K562 (cell line): ENCODE data around the gene WDR13. TPM values are rescaled to one million over a fixed set of nuclear protein-coding genes. Genes with fewer than 3 reads are reported as not detected.
A peak's percentile ranks its signal among the peaks of the same experiment; 100 is the strongest.

Experiments
- ATAC-seq: fragments of 200-7000 bp; cut with Tn5 transposase; 3 replicates; pipeline ENCODE4 v1.9.1; 2020; ENCODE audit warnings: moderate library complexity
- BruUV-seq: library from RNA; stranded (reverse); fragments of 400-500 nt; replicated peaks from 2 replicates; lab custom pipeline; 2021; lab: Mats Ljungman, UMichigan
- CTCF ChIA-PET: fragments of 300-600 bp; formaldehyde crosslinking; extraction: SDS; loops from one replicate; lab custom pipeline; 2021; ENCODE audit warnings: low intra/inter-chr PET ratio; lab: Yijun Ruan, JAX
- POLR2A ChIA-PET: fragments of 300-600, 350-650 bp; sonication (Branson Sonifier 250); formaldehyde crosslinking; extraction: SDS; loops from one replicate; lab custom pipeline; 2021; ENCODE audit warnings: antibody characterized with exemption, inconsistent platforms; lab: Yijun Ruan, JAX
- DNase-seq, 4 experiments: peaks; one replicate each; pipeline versions ENCODE4 v3.0.0 to v3.0.0-alpha.2; 2011 to 2018; ENCODE audit warnings: low spot score in 3 of 4, mixed read lengths in 3 of 4; ENCODE audit errors: extremely low read depth in 1 of 4
- FAIRE-seq: peaks from 2 replicates; lab custom pipeline; 2011; peaks lifted over from hg19 to GRCh38; lab: Jason Lieb, UNC
- H2AFZ ChIP-seq: 2 replicates; pipeline ENCODE4 v1.6.0; 2011; ENCODE audit warnings: low read depth, low read length, control low read depth, inconsistent platforms
- H3K27ac ChIP-seq: fragments of 200-600 bp; 3 replicates; pipeline ENCODE4 v1.8.0; 2011; ENCODE audit warnings: low read depth, mild to moderate bottlenecking, control low read depth, inconsistent platforms, low read length, moderate library complexity, mixed read lengths; ENCODE audit errors: extremely low read depth
- H3K27me3 ChIP-seq, 2 experiments: fragments of 300-600 bp in 1 of 2; 2 replicates in 1 of 2; 3 replicates in 1 of 2; pipeline versions ENCODE4 v1.6.0 to v1.8.0; 2011; ENCODE audit warnings: inconsistent platforms in 2 of 2, low read length in 2 of 2, mild to moderate bottlenecking in 1 of 2, mixed read lengths in 1 of 2, moderate library complexity in 1 of 2; ENCODE audit not compliant: control insufficient read depth in 2 of 2, insufficient read depth in 2 of 2
- H3K36me3 ChIP-seq: fragments of 300-600 bp; 3 replicates; pipeline ENCODE4 v1.8.0; 2011; ENCODE audit warnings: mild to moderate bottlenecking, low read length, inconsistent platforms; ENCODE audit not compliant: control insufficient read depth, insufficient read depth
- H3K4me1 ChIP-seq, 2 experiments: fragments of 200-600 bp in 1 of 2; replicated peaks in 1 of 2; 2 replicates in 1 of 2; 3 replicates in 1 of 2; pipeline versions ENCODE4 v1.5.1 to v1.8.0; 2011; ENCODE audit warnings: inconsistent platforms in 2 of 2, low read length in 2 of 2, mild to moderate bottlenecking in 1 of 2, mixed read lengths in 1 of 2, moderate library complexity in 1 of 2; ENCODE audit not compliant: control insufficient read depth in 2 of 2, insufficient read depth in 2 of 2
- H3K4me2 ChIP-seq: 2 replicates; pipeline ENCODE4 v1.6.1; 2011; ENCODE audit warnings: low read length, control low read depth, inconsistent platforms, mixed read lengths; ENCODE audit not compliant: insufficient read depth
- H3K4me3 ChIP-seq: fragments of 200-600 bp; sonication (generic), shearing (Covaris generic); 2 replicates; pipeline ENCODE4 v1.5.1; 2016; ENCODE audit warnings: control low read depth, inconsistent platforms
- H3K79me2 ChIP-seq: fragments of 200-600 bp; 3 replicates; pipeline ENCODE4 v1.8.0; 2011; ENCODE audit warnings: low read length, inconsistent platforms; ENCODE audit not compliant: control insufficient read depth, insufficient read depth
- H3K9ac ChIP-seq, 2 experiments: 2 replicates each; pipeline versions ENCODE4 v1.6.0 to v1.6.1; 2011; ENCODE audit warnings: low read depth in 2 of 2, low read length in 2 of 2, control low read depth in 1 of 2, inconsistent platforms in 1 of 2, mild to moderate bottlenecking in 1 of 2, mixed read lengths in 1 of 2; ENCODE audit not compliant: insufficient read depth in 1 of 2
- H3K9me1 ChIP-seq: one replicate; pipeline ENCODE4 v1.6.0; 2011; ENCODE audit warnings: inconsistent platforms, mild to moderate bottlenecking, low read length, moderate library complexity; ENCODE audit not compliant: control insufficient read depth, insufficient read depth
- H3K9me3 ChIP-seq: replicated peaks from 2 replicates; pipeline ENCODE4 v1.5.1; 2011; ENCODE audit warnings: low read depth, low read length, inconsistent platforms; ENCODE audit not compliant: control insufficient read depth, insufficient read depth
- H4K20me1 ChIP-seq: replicated peaks from 2 replicates; pipeline ENCODE4 v1.6.1; 2011; ENCODE audit warnings: low read length, inconsistent platforms, mixed read lengths; ENCODE audit not compliant: control insufficient read depth, insufficient read depth
- FOXP4 ChIP-seq: sonication (generic); formaldehyde crosslinking; IDR thresholded peaks from 2 replicates; pipeline ENCODE4 v1.8.0; 2022; ENCODE audit warnings: mild to moderate bottlenecking, missing genetic modification reagents, borderline replicate concordance
- HMG20A ChIP-seq: fragments of 450-650 bp; formaldehyde crosslinking; conservative IDR thresholded peaks from 2 replicates; pipeline ENCODE4 v1.4.0; 2020; ENCODE audit warnings: mild to moderate bottlenecking, mixed read lengths
- MAZ ChIP-seq, 2 experiments: fragments of 450-650 bp in 1 of 2; sonication (generic) in 1 of 2; formaldehyde crosslinking; IDR thresholded peaks in 1 of 2; conservative IDR thresholded peaks in 1 of 2; 2 replicates each; pipeline versions ENCODE4 v1.4.0 to v1.5.0; 2020; ENCODE audit warnings: mild to moderate bottlenecking in 1 of 2, missing genetic modification reagents in 1 of 2
- NCOA1 ChIP-seq: fragments of 450-650 bp; IDR thresholded peaks from 2 replicates; pipeline ENCODE4 v1.6.1; 2016; ENCODE audit warnings: low read depth
- NUFIP1 ChIP-seq: fragments of 450-650 bp; IDR thresholded peaks from 2 replicates; pipeline ENCODE4 v1.6.1; 2018; ENCODE audit not compliant: partially characterized antibody
- POLR2AphosphoS5 ChIP-seq: IDR thresholded peaks from 2 replicates; pipeline ENCODE4 v1.6.1; 2011; ENCODE audit warnings: mild to moderate bottlenecking, low read depth, low read length, moderate library complexity; ENCODE audit not compliant: control insufficient read depth, insufficient read depth
- POLR2G ChIP-seq: fragments of 200-400 bp; formaldehyde crosslinking; IDR thresholded peaks from 2 replicates; pipeline ENCODE4 v1.6.1; 2017; ENCODE audit warnings: low read depth, mild to moderate bottlenecking, antibody characterized with exemption, low read length, moderate library complexity
- RBFOX2 ChIP-seq: fragments of 200-400 bp; formaldehyde crosslinking; IDR thresholded peaks from 2 replicates; pipeline ENCODE4 v1.6.1; 2017; ENCODE audit warnings: low read depth, mild to moderate bottlenecking, low read length, moderate library complexity
- SMAD3 ChIP-seq: fragments of 450-650 bp; formaldehyde crosslinking; conservative IDR thresholded peaks from 2 replicates; pipeline ENCODE4 v1.4.0; 2020; ENCODE audit warnings: mild to moderate bottlenecking
- YY1 ChIP-seq, 3 experiments: IDR thresholded peaks; 2 replicates each; pipeline ENCODE4 v1.6.1; 2011; ENCODE audit warnings: low read length in 2 of 3, mild to moderate bottlenecking in 2 of 3, moderate library complexity in 2 of 3, borderline replicate concordance in 1 of 3, control low read depth in 1 of 3, low read depth in 1 of 3; ENCODE audit not compliant: insufficient read depth in 3 of 3, insufficient replicate concordance in 2 of 3, control insufficient read depth in 1 of 3, insufficient read length in 1 of 3; ENCODE audit errors: extremely low read depth in 1 of 3
- ZNF184 ChIP-seq: sonication (generic); formaldehyde crosslinking; IDR thresholded peaks from 2 replicates; pipeline ENCODE4 v1.5.0; 2020; ENCODE audit warnings: missing genetic modification reagents
- ZNF589 ChIP-seq: fragments of 200-800 bp; sonication (Bioruptor generic); IDR thresholded peaks from 2 replicates; pipeline ENCODE4 v1.6.1; 2016; ENCODE audit warnings: low read depth, missing genetic modification characterization, missing compliant biosample characterization
- ZNF644 ChIP-seq: fragments of 200-800 bp; sonication (Bioruptor generic); IDR thresholded peaks from 2 replicates; pipeline ENCODE4 v1.6.1; 2016; ENCODE audit warnings: low read depth, missing genetic modification characterization, missing compliant biosample characterization
- whole genome bisulfite sequencing: fragments of 100-300 bp; shearing (Covaris generic); methylation state at CpG from one replicate; pipeline ENCODE4 v1.1.6; 2016; ENCODE audit warnings: low coverage, mixed read lengths; ENCODE audit not compliant: insufficient coverage; ENCODE audit errors: missing lambda C conversion rate; 5-methylcytosine and 5-hydroxymethylcytosine counted together
- in situ Hi-C: fragments of 300-500 bp; cut with MboI; formaldehyde crosslinking; loops from 4 replicates; pipeline ENCODE4 v1.15.0; 2018; ENCODE audit warnings: inconsistent platforms, mixed read lengths
- intact Hi-C: fragments of 100-400 bp; cut with micrococcal nuclease; formaldehyde crosslinking; loops from 2 replicates; pipeline ENCODE4 v1.14.2; 2022
- polyA plus RNA-seq, 8 experiments: library from polyadenylated mRNA; depleted of rRNA in 4 of 8; stranded (reverse) in 5 of 8; unstranded in 3 of 8; fragments of >200 nt; fragmentation: Nextera tagmentation in 2 of 8; fragmentation: Illumina TruSeq in 1 of 8; extraction: Ambion mirVana in 2 of 8; extraction: Trizol in 1 of 8; gene quantifications; 2 replicates each; pipeline versions ENCODE4 v1.2.1 to v1.2.3, GENCODE V29; 2011 to 2014; ENCODE audit warnings: inconsistent platforms in 1 of 8, missing spikeins in 1 of 8
- total RNA-seq, 7 experiments: library from RNA; depleted of rRNA in 6 of 7; stranded (reverse); fragments of >200 nt in 6 of 7; fragmentation: Illumina TruSeq in 2 of 7; extraction: Trizol in 2 of 7; gene quantifications; 2 replicates each; pipeline versions ENCODE4 v1.2.1 to v1.2.3, GENCODE V29; 2011 to 2021; ENCODE audit warnings: low replicate concordance in 1 of 7
- TF ChIP-seq, protein P1 (sequence below): IDR thresholded peaks from 2 replicates; pipeline ENCODE4 v1.6.1; 2014; ENCODE audit warnings: antibody characterized with exemption

Gene WDR13
- total and polyA plus RNA-seq, 9 of the 15 experiments (the other 6 are each of a cell fraction or from before 2014, with no cell fraction given): 7.4 to 70.5 (median 31.4) TPM

DNA sequence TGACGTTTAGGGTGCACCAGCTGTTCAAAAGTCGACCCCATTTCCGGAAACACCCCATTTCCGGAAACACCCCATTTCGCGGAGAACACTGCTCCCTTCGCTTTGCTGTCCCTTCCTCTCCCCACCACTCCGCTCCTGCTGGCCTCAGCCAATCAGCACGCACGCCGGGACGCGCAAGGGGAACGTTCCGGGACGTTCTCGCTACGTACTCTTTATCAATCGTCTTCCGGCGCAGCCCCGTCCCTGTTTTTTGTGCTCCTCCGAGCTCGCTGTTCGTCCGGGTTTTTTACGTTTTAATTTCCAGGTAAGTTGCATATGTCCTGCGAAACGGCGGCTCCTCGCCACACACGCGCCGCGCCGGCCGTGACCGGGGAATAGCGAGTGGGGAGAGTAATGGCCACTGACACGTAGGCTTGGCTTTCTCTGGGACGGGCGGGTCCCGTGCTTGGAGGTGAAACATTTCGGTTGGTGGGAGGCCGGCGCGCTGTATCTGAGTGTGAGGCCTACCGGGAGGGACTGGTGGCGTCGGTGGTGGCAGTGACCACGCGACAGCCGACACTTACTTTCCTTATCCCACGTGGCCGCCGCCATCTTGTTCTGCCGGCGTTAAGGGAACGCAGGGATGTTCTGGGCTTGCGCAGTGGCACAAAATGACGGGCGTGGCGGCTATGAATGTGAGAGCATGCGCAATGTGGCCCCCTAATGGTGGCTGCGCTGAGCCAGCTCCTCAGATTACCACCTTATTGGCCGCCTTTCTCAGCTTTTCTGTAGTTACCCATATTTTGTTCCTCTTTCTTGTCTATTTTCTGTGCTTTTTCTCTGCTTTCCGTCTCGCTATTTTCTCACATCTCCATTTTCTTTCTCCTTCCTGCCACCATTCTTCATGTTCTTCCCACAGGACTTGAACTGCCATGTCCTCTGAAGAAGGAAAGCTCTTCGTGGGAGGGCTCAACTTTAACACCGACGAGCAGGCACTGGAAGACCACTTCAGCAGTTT is 22.7 kb upstream of the WDR13 start, which contains the start of gene RBM3 (continued):
- TF ChIP-seq MAZ (CRISPR knock-in tag; conservative IDR thresholded peaks at IDR 0.05 in 1 of 2, IDR thresholded peaks at IDR 0.05 in 1 of 2) (peak in 1 of 2 experiments; percentile 67; a peak in 2 of 4 replicates), SMAD3 (CRISPR knock-in tag) (no peak), NCOA1 (peak; percentile 92), YY1 (IDR thresholded peaks at IDR 0.05; ENCODE audit: borderline replicate concordance in 1 of 3, control insufficient read depth in 1 of 3, extremely low read depth in 1 of 3, insufficient read depth in 3 of 3, insufficient read length in 1 of 3, insufficient replicate concordance in 2 of 3, low read depth in 1 of 3, low read length in 2 of 3) (peak; percentile 91 to 97 (median 94))

- Histone ChIP-seq H4K20me1 (peaks cover 15% of the 10 kb centered on the region; the same call in 1 of the 2 replicates), H3K27me3 (no peaks in the 10 kb centered on the region), H3K4me3 (peak overlapping the region; percentile 90), H3K9ac (peak overlapping the region; percentile 97 to 100), H3K4me2 (peak overlapping the region; percentile 97), H3K79me2 (peaks cover 34% of the 10 kb centered on the region), H3K9me3 (no peaks in the 10 kb centered on the region), H2AFZ (no peak overlapping the region), H3K27ac (peak overlapping the region; percentile 100; the same call in 2 of the 3 replicates), H3K36me3 (peaks cover 47% of the 10 kb centered on the region), H3K4me1 (peaks cover 13 to 14% of the 10 kb centered on the region in 2 experiments; a peak in 4 of 5 replicates), H3K9me1 (peaks cover 10% of the 10 kb centered on the region)
- DNase-seq (peak in 1 of 4 experiments; percentile 31), FAIRE-seq (no peak), ATAC-seq (no peak)
- intact Hi-C loops (loop anchor here (2.0 to 10.0 kb wide), 2 partner anchors 21 to 51 kb away; partner anchors contain the start of genes EBP and WDR13), in situ Hi-C loops (no loop called here)
- WGBS: 8% methylated on average over 11 of the region's 13 CpGs
- POLR2A ChIA-PET: interaction anchor here (1.0 to 1.7 kb wide), 7 partner anchors 9 to 226 kb away, joined by 3 to 12 read pairs (median 4); partner anchors contain the start of genes HDAC6 and TBC1D25
- CTCF ChIA-PET: no interaction called here
- BruUV-seq: no TSS peak
- TF ChIP-seq HMG20A (CRISPR knock-in tag) (no peak), ZNF184 (CRISPR knock-in tag) (no peak), ZNF589 (no peak), ZNF644 (tag) (no peak), POLR2AphosphoS5 (peak; percentile 10; the same call in 1 of the 2 replicates), FOXP4 (CRISPR knock-in tag) (no peak), NUFIP1 (no peak), POLR2G (peak; percentile 62), RBFOX2 (peak; percentile 70)
- TF ChIP-seq, protein P1, sequence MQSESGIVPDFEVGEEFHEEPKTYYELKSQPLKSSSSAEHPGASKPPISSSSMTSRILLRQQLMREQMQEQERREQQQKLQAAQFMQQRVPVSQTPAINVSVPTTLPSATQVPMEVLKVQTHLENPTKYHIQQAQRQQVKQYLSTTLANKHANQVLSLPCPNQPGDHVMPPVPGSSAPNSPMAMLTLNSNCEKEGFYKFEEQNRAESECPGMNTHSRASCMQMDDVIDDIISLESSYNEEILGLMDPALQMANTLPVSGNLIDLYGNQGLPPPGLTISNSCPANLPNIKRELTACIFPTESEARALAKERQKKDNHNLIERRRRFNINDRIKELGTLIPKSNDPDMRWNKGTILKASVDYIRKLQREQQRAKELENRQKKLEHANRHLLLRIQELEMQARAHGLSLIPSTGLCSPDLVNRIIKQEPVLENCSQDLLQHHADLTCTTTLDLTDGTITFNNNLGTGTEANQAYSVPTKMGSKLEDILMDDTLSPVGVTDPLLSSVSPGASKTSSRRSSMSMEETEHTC: no peak
Observed at GRCh38 chrX:48575642-48576041, 21.6 kb upstream of the WDR13 start.
